IPS-18c (cell line): ENCODE measurements around the gene RSBN1.
"Not testable (repeated sequence)": the region's sequence is repeated elsewhere in the genome, so short reads cannot be mapped to it uniquely, and the experiment has no call there.

Experiments used
- H3K4me3 ChIP-seq: 2 replicates; pipeline ENCODE4 v1.7.0; 2013; ENCODE audit warnings: low read depth, mild to moderate bottlenecking, low read length, moderate library complexity; ENCODE audit not compliant: insufficient read depth
- H3K9me3 ChIP-seq: one replicate; pipeline ENCODE4 v1.6.1; 2013; ENCODE audit warnings: mild to moderate bottlenecking, low read length, moderate library complexity; ENCODE audit not compliant: control insufficient read depth, insufficient read depth

The RSBN1 gene

DNA sequence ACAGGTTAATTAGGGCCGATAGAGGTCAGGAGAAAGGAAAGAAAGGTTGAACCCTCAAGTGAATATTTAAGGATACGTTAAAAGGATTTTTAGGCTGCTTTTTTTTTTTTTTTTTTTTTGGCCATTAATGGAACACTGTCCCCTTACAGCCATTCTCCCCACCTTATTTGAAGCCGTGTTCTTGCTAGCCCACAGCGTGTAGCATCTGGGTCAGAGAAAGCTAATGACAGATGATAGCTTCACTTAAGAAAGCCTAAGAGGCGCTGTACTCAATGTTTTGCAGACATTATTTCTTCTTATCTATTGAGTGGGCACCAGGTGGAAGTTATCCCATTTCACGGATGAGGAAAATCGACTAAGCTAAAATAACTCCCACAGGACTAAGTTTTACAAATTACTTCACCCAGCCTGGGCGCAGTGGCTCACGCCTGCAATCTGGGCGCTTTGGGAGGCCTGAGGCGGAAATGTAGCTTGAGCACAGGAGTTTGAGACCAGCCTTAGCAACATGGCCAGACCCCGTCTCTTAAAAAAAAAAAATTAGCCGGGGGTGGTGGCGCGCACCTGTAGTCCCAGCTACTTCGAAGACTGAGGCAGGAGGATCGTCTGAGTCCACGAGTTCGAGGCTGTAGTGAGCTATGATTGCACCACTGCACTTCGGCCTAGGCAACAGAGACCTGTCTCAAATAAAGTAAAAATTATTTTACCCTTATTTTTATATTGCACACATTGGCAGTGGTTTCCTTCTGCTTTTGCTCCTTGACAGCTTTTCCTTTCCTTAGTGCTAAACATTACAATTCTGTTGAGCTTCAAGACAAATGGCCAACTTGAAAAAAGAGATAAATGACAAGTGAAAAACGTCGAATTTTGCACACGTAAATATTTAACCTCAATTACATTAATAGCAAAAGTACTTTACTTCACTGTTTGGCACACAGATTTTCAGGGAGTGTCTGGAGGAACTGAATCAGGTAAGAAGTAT lies 51.9 kb downstream of the RSBN1 start:
- no peaks in the 10 kb centered on the region for H3K9me3 ChIP-seq
- peak overlapping the region; percentile 94; the same call in 1 of the 2 replicates for H3K4me3 ChIP-seq

DNA sequence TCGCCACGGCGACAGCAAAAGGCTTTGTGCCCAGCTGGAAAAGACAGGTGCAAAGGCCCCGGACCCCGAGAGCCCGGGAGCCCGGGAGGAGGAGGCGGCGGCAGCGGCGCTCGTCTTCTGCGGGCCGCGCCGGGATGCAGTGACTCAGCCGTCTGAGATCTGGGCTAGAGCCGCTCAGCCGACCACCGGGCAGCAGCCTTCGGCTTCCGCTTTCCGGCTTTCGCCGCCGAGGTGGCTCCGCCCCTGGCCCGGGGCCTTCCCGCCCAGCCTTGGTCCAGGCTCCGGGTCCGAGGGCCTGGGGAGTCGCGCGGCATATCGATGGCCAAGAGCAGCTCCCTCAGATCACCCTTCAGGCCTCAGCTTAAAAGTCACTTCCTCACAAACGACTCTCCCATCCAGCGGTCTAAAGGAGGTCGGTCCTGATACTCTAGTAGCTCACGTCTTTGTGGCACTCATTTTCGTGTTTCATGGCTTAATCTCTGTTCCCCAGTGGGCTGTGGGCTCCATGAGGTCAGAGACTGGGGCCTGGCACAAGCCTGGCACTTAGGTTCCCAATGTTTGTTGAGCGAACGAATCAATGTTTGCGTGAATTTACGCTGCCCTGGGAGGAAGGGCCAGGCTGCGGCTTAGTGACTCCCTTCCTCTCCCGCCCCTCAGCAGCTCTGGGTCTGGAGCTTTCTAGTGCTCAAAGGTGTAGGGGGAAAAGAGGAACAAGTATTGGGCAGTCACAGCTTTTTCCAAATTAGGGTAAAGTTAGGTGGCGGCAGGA lies 52.8 kb downstream of the RSBN1 start, which contains the start of gene PHTF1:
PHTF1 (minus strand) TSS at position 154 of the 769 bp plus-strand sequence. CDS start 783 bp downstream, outside the sequence.
- H3K4me3 ChIP-seq = peak within 1 kb of the TSS; percentile 94
- H3K9me3 ChIP-seq = no peaks in the 10 kb centered on the region

DNA sequence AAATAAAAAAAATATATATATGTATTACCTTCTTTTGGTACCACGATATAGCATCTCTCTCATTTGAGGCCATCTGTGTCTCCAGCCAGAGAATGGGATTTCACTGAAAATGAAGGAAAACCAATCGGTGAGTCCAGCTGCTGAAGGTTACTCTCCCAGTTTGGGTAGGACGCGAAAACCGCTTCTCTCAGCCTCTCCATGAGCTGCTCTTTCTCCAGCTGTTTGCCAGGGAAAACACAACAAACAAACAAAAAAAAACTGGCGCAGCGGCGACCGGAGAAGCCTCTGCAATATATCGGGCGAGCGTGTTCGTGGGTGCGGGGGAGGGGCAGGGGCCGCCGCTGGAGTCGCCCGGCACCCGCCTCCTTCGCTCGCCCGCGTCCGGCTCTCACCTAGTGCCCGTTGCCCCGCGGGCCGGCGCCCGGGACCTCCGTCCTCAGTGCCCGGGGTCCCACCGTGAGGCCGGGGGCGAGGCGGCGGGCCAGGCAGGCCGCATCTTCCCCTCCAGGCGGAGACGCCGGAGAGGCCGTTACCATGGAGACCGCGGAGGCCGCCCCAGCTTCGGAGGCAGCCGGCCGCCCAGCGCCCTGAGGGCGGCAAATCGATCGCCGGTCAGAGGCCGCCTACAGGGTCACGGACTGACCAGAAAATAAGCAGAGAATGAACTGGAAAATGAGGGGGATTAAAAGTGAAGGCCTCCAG lies 53.5 kb downstream of the RSBN1 start:
- no peaks in the 10 kb centered on the region for H3K9me3 ChIP-seq
- H3K4me3 ChIP-seq = peak overlapping the region; percentile 94

DNA sequence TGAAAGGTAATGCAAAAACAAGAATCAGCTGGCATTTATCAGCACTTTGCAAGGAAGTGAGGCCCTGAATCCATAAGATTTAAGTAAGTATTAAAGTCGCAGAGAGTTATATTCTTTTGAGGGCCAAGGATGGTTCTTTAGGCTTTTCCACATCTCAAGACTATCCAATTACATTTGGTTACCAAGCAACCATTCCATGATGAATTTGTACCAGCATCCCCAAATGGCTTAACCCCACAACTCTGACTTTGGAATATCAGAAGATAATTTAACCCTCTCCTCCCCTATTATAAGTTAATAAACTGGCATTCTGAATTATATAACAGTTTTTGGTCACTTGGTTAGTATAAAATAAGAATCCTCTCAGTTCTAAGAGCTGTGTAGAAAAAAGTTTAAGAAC lies 55.8 kb downstream of the RSBN1 start:
- Histone ChIP-seq H3K9me3 (no peaks in the 10 kb centered on the region), H3K4me3 (no peak overlapping the region)

DNA sequence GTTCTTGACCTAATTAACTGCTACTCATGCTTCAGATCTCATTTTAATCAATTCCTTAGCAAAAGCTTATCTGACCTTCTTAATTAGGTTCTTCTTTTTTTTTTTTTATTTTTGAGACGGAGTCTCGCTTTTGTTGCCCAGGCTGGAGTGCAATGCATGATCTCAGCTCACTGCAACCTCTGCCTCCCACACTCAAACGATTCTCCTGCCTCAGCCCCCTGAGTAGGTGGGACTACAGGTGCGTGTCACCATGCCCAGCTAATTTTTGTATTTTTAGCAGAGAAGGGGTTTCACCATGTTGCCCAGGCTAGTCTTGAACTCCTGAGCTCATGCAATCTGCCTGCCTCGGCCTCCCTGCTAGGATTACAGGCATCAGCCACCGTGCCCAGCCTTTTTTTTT lies 58.9 kb downstream of the RSBN1 start:
- not testable (repeated sequence) for H3K4me3 ChIP-seq, H3K9me3 ChIP-seq

DNA sequence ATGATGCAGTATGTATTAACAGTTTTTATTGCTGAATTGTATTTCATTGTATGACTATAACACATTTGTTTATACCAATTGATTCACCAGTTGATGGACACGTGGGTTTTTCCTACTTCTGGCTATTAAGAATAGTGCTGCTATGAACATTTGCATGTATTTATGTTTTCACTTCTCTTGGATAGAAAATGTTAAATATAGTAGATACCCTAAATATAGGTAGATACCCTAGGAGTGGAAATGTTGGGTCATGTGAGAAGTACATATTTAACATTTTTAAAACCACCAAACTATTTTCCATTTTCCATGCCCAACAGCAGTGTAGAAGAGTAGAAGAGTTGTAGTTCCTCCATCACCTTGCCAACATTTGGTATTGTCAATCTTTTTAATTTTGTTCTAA lies 60.8 kb downstream of the RSBN1 start:
- no peaks in the 10 kb centered on the region for H3K9me3 ChIP-seq

DNA sequence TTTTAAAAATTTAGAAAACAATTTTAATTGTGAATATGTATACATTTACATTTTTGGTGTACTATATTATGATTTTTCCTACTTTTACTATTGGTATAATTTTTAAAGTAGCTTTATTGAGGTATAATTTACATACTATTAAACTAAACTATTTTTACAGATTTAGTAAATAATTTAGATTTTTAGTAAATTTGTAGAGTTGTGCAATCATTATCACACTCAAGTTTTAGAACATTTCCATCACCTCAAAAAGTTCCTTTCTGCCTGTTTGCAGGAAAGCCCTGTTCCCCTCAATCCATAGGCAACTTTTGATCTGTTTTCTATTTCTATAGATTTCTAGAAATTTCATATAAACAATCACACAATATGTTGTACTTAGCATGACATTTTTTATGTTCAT lies 61.2 kb downstream of the RSBN1 start:
- Histone ChIP-seq H3K4me3 (no peak overlapping the region), H3K9me3 (no peaks in the 10 kb centered on the region)

More for the DNA sequence above, 60.8 kb downstream of the RSBN1 start:
- H3K4me3 ChIP-seq = no peak overlapping the region

DNA sequence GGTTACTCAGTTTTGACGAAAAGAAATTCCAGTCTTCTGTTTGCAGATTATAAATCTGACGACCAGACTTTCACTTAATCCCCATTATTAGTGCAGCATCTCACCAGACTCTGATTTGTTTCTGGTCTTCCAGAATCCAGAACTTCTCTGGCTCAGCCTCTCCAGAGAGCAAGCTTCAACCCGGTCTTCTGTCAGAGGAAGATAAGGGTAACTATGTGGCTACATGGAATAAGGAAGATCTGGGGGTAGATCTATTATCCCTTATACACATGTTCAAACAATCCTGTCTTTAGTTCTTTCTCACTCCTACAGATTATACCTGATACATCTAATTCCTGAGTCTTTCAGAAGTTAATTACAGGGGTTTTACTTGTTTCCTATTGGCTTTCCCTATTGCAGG lies 62.9 kb downstream of the RSBN1 start:
- no peak overlapping the region for H3K4me3 ChIP-seq
- H3K9me3 ChIP-seq = no peaks in the 10 kb centered on the region

DNA sequence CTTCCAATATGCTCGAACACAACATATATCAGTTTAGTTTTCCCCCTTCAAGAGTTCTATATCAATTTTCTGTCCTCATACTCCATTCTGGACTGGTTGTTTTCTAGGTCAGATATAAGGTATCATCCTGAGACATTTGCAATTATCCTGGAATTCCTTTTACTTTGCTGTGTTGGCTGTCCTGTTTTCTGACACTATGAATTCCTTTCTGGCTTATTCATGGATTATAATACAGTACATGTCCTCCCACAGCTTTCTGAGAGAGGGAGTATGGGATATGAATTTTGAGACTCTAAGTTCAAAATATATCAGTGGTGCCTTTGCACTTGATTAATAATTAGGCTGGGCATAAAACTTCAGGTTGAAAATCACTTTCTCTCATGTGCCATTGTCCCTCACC lies 64.9 kb downstream of the RSBN1 start:
- Histone ChIP-seq H3K4me3 (no peak overlapping the region), H3K9me3 (no peaks in the 10 kb centered on the region)

DNA sequence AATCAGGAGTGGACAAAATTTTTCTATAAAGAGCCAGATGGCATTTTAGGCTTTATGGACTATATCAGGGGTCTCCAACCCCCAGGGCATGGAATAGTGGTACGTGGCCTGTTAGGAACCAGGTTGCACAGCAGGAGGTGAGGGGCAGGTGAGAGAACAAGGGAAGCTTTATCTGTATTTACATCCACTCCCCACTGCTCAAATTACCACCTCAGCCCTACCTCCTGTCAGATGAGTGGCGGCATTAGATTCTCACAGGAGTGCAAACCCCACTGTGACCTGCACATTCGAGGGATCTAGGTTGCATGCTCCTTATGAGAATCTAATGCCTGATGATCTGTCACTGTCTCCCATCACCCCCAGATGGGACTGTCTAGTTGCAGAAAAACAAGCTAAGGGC lies 66.9 kb downstream of the RSBN1 start:
- Histone ChIP-seq H3K4me3 (no peak overlapping the region), H3K9me3 (no peaks in the 10 kb centered on the region)

DNA sequence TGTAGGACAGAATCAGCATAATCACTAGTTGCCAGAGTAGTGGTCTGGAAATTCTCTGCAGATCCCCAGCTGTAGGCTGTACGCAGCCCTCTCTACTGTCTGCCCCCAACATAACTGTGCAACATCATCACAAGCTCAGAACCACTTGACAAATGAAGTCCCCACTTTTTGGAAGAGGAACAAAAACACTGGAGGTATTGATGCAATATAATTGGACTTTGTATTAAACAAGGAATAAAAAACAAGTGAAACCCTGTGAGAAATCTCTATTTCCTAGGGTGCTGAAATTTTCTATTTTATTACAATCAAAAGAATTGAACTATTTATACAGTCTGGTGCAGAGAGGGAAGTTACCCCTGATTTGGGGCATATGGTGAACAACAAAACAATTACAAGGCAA lies 68.2 kb downstream of the RSBN1 start:
- Histone ChIP-seq H3K9me3 (no peaks in the 10 kb centered on the region), H3K4me3 (no peak overlapping the region)

DNA sequence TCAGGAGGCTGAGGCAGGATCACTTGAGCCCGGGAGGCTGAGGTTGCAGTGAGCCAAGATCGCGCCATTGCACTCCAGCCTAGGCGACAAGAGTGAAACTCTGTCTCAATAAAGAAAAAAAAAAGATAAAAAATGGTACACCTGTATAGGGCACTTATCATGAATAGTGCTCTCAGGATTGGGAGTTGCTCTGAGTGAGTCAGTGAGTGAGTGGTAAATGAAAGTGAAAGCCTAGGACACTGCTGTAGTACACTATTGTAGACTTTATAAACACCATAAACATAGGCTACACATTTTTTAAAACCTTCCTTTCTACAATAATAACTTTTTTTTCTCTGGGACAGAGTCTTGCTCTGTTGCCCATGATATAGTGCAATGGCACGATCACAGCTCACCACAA lies 69.8 kb downstream of the RSBN1 start:
- no peak overlapping the region for H3K4me3 ChIP-seq
- H3K9me3 ChIP-seq = no peaks in the 10 kb centered on the region

DNA sequence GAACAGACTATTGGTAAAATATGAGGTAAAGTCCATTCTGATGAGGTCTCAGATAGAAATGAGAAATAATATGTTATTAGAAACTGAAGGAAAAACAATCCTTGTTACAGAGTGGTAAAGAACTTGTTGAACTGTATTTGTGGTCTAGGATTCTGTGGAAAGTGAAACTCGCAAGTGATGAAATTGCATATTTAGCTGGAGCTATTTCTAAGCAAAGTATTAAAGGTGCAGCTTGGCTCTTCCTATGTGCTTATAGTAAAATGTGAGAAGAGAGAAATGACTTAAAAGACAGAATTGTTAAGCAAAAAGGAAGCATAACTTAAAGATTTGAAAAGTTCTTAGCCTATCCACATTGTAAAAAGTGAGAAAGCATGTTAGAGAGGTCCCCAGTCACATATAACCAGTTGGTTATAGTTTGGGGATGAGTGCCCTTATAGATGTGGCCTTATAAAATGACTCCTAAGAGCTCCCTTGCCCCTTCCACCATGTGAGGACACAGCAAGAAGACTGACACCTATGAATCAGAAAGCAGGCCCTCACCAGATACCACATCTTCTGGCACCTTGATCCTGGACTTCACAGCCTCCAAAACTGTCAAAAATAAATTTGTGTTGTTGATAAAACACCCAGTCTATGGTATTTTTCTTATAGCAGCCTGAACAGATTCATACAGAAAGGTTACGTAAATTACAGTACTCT lies 77.8 kb downstream of the RSBN1 start:
- H3K4me3 ChIP-seq = no peak overlapping the region

DNA sequence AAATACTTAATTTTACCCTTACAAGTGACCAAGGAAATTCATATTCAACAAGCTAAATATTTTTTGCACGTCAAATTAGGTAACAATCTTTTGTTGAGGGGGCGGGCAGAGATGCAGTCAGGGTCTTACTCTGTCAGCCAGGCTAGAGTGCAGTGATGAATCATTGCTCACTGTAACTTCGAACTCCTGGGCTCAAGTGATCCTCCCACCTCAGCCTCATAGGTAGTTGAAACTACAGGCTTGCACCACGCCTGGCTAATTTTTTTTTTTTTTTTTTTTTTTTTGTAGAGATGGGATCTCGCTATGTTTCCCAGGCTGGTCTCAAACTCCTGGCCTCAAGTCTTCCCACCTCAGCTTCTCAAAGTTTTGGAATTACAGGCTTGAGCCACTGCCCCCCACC lies 79.5 kb downstream of the RSBN1 start:
- H3K4me3 ChIP-seq = no peak overlapping the region
- H3K9me3 ChIP-seq = no peaks in the 10 kb centered on the region

More for the DNA sequence above, 77.8 kb downstream of the RSBN1 start:
- H3K9me3 ChIP-seq = no peaks in the 10 kb centered on the region

DNA sequence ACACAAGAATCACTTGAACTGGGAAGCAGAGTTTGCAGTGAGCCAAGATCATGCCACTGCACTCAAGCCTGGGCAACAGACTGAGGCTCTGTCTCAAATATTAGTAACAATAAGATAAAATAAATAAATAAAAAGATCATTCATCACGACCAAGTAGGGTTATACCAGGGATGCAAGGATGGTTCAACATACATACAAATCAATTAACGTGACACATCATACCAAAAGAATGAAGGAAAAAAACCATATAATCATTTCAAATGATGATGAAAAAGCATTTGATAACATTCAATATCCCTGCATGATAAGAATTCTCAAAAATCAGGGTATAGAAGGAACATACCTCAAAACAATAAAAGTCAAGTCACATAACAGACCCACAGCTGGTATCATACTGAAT lies 91.3 kb downstream of the RSBN1 start:
- Histone ChIP-seq H3K4me3 (no peak overlapping the region), H3K9me3 (peaks cover 7% of the 10 kb centered on the region)

DNA sequence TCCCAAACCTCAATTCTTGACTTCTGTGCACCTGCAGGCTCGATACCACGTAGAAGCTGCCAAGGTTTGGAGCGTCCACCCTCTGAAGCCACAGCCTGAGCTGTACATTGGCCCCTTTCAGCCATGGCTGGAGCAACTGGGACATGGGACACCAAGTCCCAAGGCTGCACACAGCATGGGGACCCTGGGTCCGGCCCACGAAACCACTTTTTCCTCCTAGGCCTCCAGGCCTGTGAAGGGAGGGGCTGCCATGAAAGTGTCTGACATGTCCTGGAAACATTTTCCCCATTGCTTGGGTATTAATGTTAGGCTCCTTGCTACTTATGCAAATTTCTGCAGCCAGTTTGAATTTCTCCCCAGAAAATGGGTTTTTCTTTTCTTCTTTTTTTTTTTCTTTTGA lies 93.7 kb downstream of the RSBN1 start:
- not testable (repeated sequence) for H3K4me3 ChIP-seq, H3K9me3 ChIP-seq

DNA sequence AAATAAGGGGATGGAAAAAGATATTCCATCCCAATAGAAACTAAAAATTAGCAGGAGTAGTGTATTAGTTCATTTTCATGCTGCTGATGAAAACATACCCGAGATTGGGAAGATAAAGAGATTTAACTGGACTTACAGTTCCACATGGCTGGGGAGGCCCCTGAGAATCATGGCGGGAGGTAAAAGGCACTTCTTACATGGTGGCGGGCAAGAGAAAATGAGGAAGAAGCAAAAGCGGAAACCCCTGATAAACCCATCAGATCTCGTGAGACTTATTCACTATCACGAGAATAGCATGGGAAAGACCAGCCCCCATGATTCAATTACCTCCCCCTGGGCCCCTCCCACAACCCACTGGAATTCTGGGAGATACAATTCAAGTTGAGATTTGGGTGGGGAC lies 94.8 kb downstream of the RSBN1 start:
- H3K9me3 ChIP-seq = not testable (repeated sequence)

More for the DNA sequence above, 94.8 kb downstream of the RSBN1 start:
- H3K4me3 ChIP-seq = not testable (repeated sequence)
